K562 (cell line): Measurements from ENCODE around the gene PARD6B. TPM values are rescaled to one million over a fixed set of nuclear protein-coding genes. Genes with fewer than 3 reads are reported as not detected.

Experiments
- CBX8 ChIP-seq: fragments of 200-600 bp; sonication (generic); IDR thresholded peaks from 2 replicates; pipeline ENCODE4 v1.6.1; 2012; ENCODE audit warnings: borderline replicate concordance, mixed run types, low read depth, mild to moderate bottlenecking, moderate library complexity, mixed read lengths, low read length, control low read depth, inconsistent platforms; ENCODE audit not compliant: poor library complexity, severe bottlenecking; ENCODE audit errors: extremely low read depth
- HNRNPL ChIP-seq: fragments of 200-400 bp; formaldehyde crosslinking; IDR thresholded peaks from 2 replicates; pipeline ENCODE4 v1.6.1; 2017; ENCODE audit warnings: low read depth, mild to moderate bottlenecking, low read length
- KDM2B ChIP-seq: fragments of 250-450 bp; sonication (Bioruptor Pico); IDR thresholded peaks from 2 replicates; pipeline ENCODE4 v1.8.0; 2021; ENCODE audit warnings: mild to moderate bottlenecking, moderate library complexity
- KLF10 ChIP-seq: fragments of 250-450 bp; sonication (Bioruptor Pico); IDR thresholded peaks from 2 replicates; pipeline ENCODE4 v1.6.1; 2021; ENCODE audit warnings: matching md5 sums
- L3MBTL2 ChIP-seq: fragments of 450-650 bp; IDR thresholded peaks from 2 replicates; pipeline ENCODE4 v1.6.1; 2016; ENCODE audit warnings: mild to moderate bottlenecking, moderate library complexity
- NCOR1 ChIP-seq: fragments of 450-650 bp; IDR thresholded peaks from 2 replicates; pipeline ENCODE4 v1.6.1; 2016; ENCODE audit warnings: mild to moderate bottlenecking, moderate library complexity
- RBM15 ChIP-seq: fragments of 200-400 bp; formaldehyde crosslinking; IDR thresholded peaks from 2 replicates; pipeline ENCODE4 v1.6.1; 2018; ENCODE audit warnings: mild to moderate bottlenecking, low read length, moderate library complexity; ENCODE audit not compliant: insufficient read depth
- SIX5 ChIP-seq, 2 experiments: IDR thresholded peaks; 2 replicates each; pipeline ENCODE4 v1.6.1; 2011; ENCODE audit warnings: low read length in 2 of 2, borderline replicate concordance in 1 of 2, low read depth in 1 of 2, mild to moderate bottlenecking in 1 of 2, moderate library complexity in 1 of 2; ENCODE audit not compliant: insufficient read depth in 1 of 2
- SMAD2 ChIP-seq: fragments of 150-350 bp; IDR thresholded peaks from 2 replicates; pipeline ENCODE4 v1.6.1; 2014; ENCODE audit warnings: low read depth, mild to moderate bottlenecking, low read length
- SOX6 ChIP-seq: fragments of 450-650 bp; IDR thresholded peaks from 2 replicates; pipeline ENCODE4 v1.6.1; 2014; ENCODE audit warnings: mild to moderate bottlenecking
- ZBTB1 ChIP-seq: sonication (generic); formaldehyde crosslinking; IDR thresholded peaks from 2 replicates; pipeline ENCODE4 v1.8.1; 2023; ENCODE audit warnings: missing genetic modification reagents, low read depth, mild to moderate bottlenecking, borderline replicate concordance
- ZNF77 ChIP-seq: fragments of 250-450 bp; sonication (Bioruptor Pico); IDR thresholded peaks from 2 replicates; pipeline ENCODE4 v1.5.0; 2020
- polyA plus RNA-seq, 8 experiments: library from polyadenylated mRNA; depleted of rRNA in 4 of 8; stranded (reverse) in 5 of 8; unstranded in 3 of 8; fragments of >200 nt; fragmentation: Nextera tagmentation in 2 of 8; fragmentation: Illumina TruSeq in 1 of 8; extraction: Ambion mirVana in 2 of 8; extraction: Trizol in 1 of 8; gene quantifications; 2 replicates each; pipeline versions ENCODE4 v1.2.1 to v1.2.3, GENCODE V29; 2011 to 2014; ENCODE audit warnings: inconsistent platforms in 1 of 8, missing spikeins in 1 of 8
- total RNA-seq, 7 experiments: library from RNA; depleted of rRNA in 6 of 7; stranded (reverse); fragments of >200 nt in 6 of 7; fragmentation: Illumina TruSeq in 2 of 7; extraction: Trizol in 2 of 7; gene quantifications; 2 replicates each; pipeline versions ENCODE4 v1.2.1 to v1.2.3, GENCODE V29; 2011 to 2021; ENCODE audit warnings: low replicate concordance in 1 of 7
- TF ChIP-seq, protein P1 (sequence below): fragments of 450-650 bp; formaldehyde crosslinking; IDR thresholded peaks from 2 replicates; pipeline ENCODE4 v1.4.0; 2020; ENCODE audit warnings: mild to moderate bottlenecking, moderate library complexity
- TF ChIP-seq, protein P2 (sequence below): sonication (generic); formaldehyde crosslinking; IDR thresholded peaks from 2 replicates; pipeline ENCODE4 v1.8.0; 2022; ENCODE audit warnings: mild to moderate bottlenecking, missing genetic modification reagents
- TF ChIP-seq, protein P3 (sequence below): fragments of 450-650 bp; conservative IDR thresholded peaks from 2 replicates; pipeline ENCODE4 v1.6.1; 2016; ENCODE audit warnings: missing genetic modification characterization, low read depth, mild to moderate bottlenecking, missing compliant biosample characterization, moderate library complexity
- TF ChIP-seq, protein P4 (sequence below): fragments of 150-350 bp; IDR thresholded peaks from 2 replicates; pipeline ENCODE4 v1.6.1; 2014; ENCODE audit warnings: low read depth, mild to moderate bottlenecking, low read length, borderline replicate concordance
- TF ChIP-seq, protein P5 (sequence below): sonication (generic); formaldehyde crosslinking; IDR thresholded peaks from 2 replicates; pipeline ENCODE4 v1.8.1; 2022; ENCODE audit warnings: missing genetic modification reagents

The PARD6B gene
- total and polyA plus RNA-seq, 9 of the 15 experiments (the other 6 are each of a cell fraction or from before 2014, with no cell fraction given), result 1.7 to 12.3 (median 5.5) TPM

DNA sequence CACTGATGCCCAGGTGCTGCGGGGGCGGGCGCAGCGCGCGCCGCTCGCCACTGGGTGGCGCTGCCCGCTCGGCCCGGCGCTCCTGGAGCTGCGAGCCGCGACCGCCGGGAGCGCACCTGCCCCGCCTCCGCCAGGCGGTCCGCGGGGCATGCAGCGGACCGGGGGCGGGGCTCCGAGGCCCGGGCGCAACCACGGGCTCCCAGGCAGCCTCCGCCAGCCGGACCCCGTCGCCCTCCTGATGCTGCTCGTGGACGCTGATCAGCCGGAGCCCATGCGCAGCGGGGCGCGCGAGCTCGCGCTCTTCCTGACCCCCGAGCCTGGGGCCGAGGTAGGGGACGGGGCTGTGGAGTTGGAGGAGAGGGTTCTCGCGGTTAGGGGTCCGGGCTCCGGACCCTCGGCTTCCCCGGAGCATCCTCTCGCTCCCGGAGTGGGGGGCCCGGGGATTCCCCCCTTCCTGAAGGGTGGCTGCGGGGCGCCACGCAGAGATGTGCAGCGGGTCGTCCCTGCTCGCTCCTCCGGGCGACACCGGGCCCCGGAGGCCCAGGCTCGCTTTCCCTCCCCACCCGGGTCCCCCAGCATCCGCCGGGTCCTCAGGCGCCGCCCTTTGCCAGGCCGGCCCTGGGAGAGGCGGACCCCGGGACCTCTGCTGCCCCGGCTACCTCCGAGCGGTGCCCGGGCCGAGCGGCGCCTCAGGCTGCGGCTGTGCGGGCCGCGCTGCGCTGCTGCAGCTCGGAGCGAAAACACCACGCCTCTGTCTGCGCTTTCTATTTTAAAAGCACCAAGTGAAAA, 63.7 kb downstream of the PARD6B start, which contains the start of gene BCAS4 (continued):
- TF ChIP-seq, protein P1, sequence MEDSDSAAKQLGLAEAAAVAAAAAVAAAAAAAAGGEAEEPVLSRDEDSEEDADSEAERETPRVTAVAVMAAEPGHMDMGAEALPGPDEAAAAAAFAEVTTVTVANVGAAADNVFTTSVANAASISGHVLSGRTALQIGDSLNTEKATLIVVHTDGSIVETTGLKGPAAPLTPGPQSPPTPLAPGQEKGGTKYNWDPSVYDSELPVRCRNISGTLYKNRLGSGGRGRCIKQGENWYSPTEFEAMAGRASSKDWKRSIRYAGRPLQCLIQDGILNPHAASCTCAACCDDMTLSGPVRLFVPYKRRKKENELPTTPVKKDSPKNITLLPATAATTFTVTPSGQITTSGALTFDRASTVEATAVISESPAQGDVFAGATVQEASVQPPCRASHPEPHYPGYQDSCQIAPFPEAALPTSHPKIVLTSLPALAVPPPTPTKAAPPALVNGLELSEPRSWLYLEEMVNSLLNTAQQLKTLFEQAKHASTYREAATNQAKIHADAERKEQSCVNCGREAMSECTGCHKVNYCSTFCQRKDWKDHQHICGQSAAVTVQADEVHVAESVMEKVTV (CRISPR knock-in tag), result no peak
- TF ChIP-seq KLF10 (CRISPR knock-in tag) (no peak), CBX8 (no peak), SOX6 (0 out of 2 replicates have a peak, but pooled peaks have one; percentile 18), ZBTB1 (CRISPR knock-in tag) (no peak), RBM15 (no peak), HNRNPL (0 out of 2 replicates have a peak, but pooled peaks have one; percentile 17), KDM2B (CRISPR knock-in tag) (peak; percentile 90; the same call in 1 of the 2 replicates), L3MBTL2 (peak; percentile 38; the same call in 1 of the 2 replicates), NCOR1 (no peak), ZNF77 (CRISPR knock-in tag) (no peak), SMAD2 (no peak), SIX5 (IDR thresholded peaks at IDR 0.05; ENCODE audit: borderline replicate concordance in 1 of 2, insufficient read depth in 1 of 2, low read depth in 1 of 2, low read length in 2 of 2) (no peak)
- TF ChIP-seq, protein P2, sequence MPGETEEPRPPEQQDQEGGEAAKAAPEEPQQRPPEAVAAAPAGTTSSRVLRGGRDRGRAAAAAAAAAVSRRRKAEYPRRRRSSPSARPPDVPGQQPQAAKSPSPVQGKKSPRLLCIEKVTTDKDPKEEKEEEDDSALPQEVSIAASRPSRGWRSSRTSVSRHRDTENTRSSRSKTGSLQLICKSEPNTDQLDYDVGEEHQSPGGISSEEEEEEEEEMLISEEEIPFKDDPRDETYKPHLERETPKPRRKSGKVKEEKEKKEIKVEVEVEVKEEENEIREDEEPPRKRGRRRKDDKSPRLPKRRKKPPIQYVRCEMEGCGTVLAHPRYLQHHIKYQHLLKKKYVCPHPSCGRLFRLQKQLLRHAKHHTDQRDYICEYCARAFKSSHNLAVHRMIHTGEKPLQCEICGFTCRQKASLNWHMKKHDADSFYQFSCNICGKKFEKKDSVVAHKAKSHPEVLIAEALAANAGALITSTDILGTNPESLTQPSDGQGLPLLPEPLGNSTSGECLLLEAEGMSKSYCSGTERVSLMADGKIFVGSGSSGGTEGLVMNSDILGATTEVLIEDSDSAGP (CRISPR knock-in tag), result no peak
- TF ChIP-seq, protein P3, sequence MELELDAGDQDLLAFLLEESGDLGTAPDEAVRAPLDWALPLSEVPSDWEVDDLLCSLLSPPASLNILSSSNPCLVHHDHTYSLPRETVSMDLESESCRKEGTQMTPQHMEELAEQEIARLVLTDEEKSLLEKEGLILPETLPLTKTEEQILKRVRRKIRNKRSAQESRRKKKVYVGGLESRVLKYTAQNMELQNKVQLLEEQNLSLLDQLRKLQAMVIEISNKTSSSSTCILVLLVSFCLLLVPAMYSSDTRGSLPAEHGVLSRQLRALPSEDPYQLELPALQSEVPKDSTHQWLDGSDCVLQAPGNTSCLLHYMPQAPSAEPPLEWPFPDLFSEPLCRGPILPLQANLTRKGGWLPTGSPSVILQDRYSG, result no peak
- TF ChIP-seq, protein P4, sequence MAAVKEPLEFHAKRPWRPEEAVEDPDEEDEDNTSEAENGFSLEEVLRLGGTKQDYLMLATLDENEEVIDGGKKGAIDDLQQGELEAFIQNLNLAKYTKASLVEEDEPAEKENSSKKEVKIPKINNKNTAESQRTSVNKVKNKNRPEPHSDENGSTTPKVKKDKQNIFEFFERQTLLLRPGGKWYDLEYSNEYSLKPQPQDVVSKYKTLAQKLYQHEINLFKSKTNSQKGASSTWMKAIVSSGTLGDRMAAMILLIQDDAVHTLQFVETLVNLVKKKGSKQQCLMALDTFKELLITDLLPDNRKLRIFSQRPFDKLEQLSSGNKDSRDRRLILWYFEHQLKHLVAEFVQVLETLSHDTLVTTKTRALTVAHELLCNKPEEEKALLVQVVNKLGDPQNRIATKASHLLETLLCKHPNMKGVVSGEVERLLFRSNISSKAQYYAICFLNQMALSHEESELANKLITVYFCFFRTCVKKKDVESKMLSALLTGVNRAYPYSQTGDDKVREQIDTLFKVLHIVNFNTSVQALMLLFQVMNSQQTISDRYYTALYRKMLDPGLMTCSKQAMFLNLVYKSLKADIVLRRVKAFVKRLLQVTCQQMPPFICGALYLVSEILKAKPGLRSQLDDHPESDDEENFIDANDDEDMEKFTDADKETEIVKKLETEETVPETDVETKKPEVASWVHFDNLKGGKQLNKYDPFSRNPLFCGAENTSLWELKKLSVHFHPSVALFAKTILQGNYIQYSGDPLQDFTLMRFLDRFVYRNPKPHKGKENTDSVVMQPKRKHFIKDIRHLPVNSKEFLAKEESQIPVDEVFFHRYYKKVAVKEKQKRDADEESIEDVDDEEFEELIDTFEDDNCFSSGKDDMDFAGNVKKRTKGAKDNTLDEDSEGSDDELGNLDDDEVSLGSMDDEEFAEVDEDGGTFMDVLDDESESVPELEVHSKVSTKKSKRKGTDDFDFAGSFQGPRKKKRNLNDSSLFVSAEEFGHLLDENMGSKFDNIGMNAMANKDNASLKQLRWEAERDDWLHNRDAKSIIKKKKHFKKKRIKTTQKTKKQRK, result no peak
- TF ChIP-seq, protein P5, sequence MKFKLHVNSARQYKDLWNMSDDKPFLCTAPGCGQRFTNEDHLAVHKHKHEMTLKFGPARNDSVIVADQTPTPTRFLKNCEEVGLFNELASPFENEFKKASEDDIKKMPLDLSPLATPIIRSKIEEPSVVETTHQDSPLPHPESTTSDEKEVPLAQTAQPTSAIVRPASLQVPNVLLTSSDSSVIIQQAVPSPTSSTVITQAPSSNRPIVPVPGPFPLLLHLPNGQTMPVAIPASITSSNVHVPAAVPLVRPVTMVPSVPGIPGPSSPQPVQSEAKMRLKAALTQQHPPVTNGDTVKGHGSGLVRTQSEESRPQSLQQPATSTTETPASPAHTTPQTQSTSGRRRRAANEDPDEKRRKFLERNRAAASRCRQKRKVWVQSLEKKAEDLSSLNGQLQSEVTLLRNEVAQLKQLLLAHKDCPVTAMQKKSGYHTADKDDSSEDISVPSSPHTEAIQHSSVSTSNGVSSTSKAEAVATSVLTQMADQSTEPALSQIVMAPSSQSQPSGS, result no peak
